Liver (tissue), 9 donors: ENCODE data around the gene ACOT7. TPM values are rescaled to one million over a fixed set of nuclear protein-coding genes. Genes with fewer than 3 reads are reported as not detected.

Source experiments
- DNase-seq: peaks from one replicate; pipeline ENCODE4 v3.0.0-alpha.2; 2017; ENCODE audit warnings: low spot score
- H3K27ac ChIP-seq, 2 donors: one replicate each; pipeline ENCODE4 v1.7.0; 2013; ENCODE audit warnings: inconsistent platforms in 2 of 2, low read length in 2 of 2, control low read depth in 1 of 2, low read depth in 1 of 2, mild to moderate bottlenecking in 1 of 2
- H3K27me3 ChIP-seq, 4 donors: one replicate each; pipeline versions ENCODE4 v1.6.1 to v1.7.0; 2013; ENCODE audit warnings: low read length in 3 of 4, inconsistent platforms in 1 of 4, mild to moderate bottlenecking in 1 of 4, moderate library complexity in 1 of 4; ENCODE audit not compliant: control insufficient read depth in 4 of 4, insufficient read depth in 4 of 4
- H3K36me3 ChIP-seq, 4 donors: one replicate each; pipeline versions ENCODE4 v1.6.1 to v1.7.0; 2013; ENCODE audit warnings: low read length in 3 of 4, mild to moderate bottlenecking in 3 of 4, low read depth in 1 of 4, moderate library complexity in 1 of 4; ENCODE audit not compliant: control insufficient read depth in 4 of 4, insufficient read depth in 3 of 4
- H3K4me1 ChIP-seq, 4 donors: one replicate each; pipeline versions ENCODE4 v1.6.1 to v1.7.0; 2013; ENCODE audit warnings: low read length in 3 of 4, mild to moderate bottlenecking in 3 of 4, moderate library complexity in 1 of 4; ENCODE audit not compliant: control insufficient read depth in 4 of 4, insufficient read depth in 4 of 4
- H3K4me3 ChIP-seq, 3 donors: one replicate each; pipeline versions ENCODE4 v1.6.1 to v1.7.0; 2013; ENCODE audit warnings: low read length in 3 of 3, control low read depth in 1 of 3, low read depth in 1 of 3, mild to moderate bottlenecking in 1 of 3
- H3K9ac ChIP-seq, 2 donors: one replicate each; pipeline ENCODE4 v1.7.0; 2013; ENCODE audit warnings: low read length in 2 of 2, mild to moderate bottlenecking in 2 of 2, moderate library complexity in 2 of 2, control low read depth in 1 of 2, low read depth in 1 of 2
- H3K9me3 ChIP-seq, 4 donors: one replicate each; pipeline versions ENCODE4 v1.6.1 to v1.7.0; 2013; ENCODE audit warnings: low read length in 3 of 4; ENCODE audit not compliant: control insufficient read depth in 4 of 4
- ATF3 ChIP-seq: IDR thresholded peaks from 2 replicates; pipeline ENCODE4 v1.6.1; 2016; ENCODE audit warnings: antibody characterized with exemption
- CTCF ChIP-seq: fragments of 150-350 bp; IDR thresholded peaks from 2 replicates; pipeline ENCODE4 v1.5.1; 2017; ENCODE audit warnings: improper control_type of control experiment, low read depth, low read length; ENCODE audit not compliant: missing input control
- EGR1 ChIP-seq, 2 donors: IDR thresholded peaks; 2 replicates each; pipeline ENCODE4 v1.6.1; 2016 to 2018; ENCODE audit warnings: antibody characterized with exemption in 2 of 2, low read depth in 2 of 2
- FOXA1 ChIP-seq: IDR thresholded peaks from 2 replicates; pipeline ENCODE4 v1.6.1; 2016; ENCODE audit warnings: antibody characterized with exemption
- FOXA2 ChIP-seq: IDR thresholded peaks from 2 replicates; pipeline ENCODE4 v1.6.1; 2016; ENCODE audit warnings: antibody characterized with exemption
- GABPA ChIP-seq, 2 donors: IDR thresholded peaks in 1 of 2; conservative IDR thresholded peaks in 1 of 2; 2 replicates each; pipeline ENCODE4 v1.6.1; 2016; ENCODE audit warnings: antibody characterized with exemption in 2 of 2, mild to moderate bottlenecking in 1 of 2, moderate library complexity in 1 of 2
- HNF4A ChIP-seq, 2 donors: conservative IDR thresholded peaks; 2 replicates each; pipeline ENCODE4 v1.6.1; 2016; ENCODE audit warnings: antibody characterized with exemption in 2 of 2, mild to moderate bottlenecking in 2 of 2
- HNF4G ChIP-seq: IDR thresholded peaks from 2 replicates; pipeline ENCODE4 v1.6.1; 2016; ENCODE audit warnings: antibody characterized with exemption
- JUND ChIP-seq, 2 donors: IDR thresholded peaks; 2 replicates each; pipeline ENCODE4 v1.6.1; 2016; ENCODE audit warnings: antibody characterized with exemption in 2 of 2
- MAX ChIP-seq: IDR thresholded peaks from 2 replicates; pipeline ENCODE4 v1.6.1; 2016; ENCODE audit warnings: antibody characterized with exemption
- NR2F2 ChIP-seq: IDR thresholded peaks from 2 replicates; pipeline ENCODE4 v1.6.1; 2016; ENCODE audit warnings: antibody characterized with exemption
- RAD21 ChIP-seq, 2 donors: IDR thresholded peaks; 2 replicates each; pipeline ENCODE4 v1.6.1; 2016; ENCODE audit warnings: antibody characterized with exemption in 2 of 2, mild to moderate bottlenecking in 2 of 2
- REST ChIP-seq: IDR thresholded peaks from 2 replicates; pipeline ENCODE4 v1.6.1; 2016; ENCODE audit warnings: antibody characterized with exemption, mild to moderate bottlenecking
- RXRA ChIP-seq, 2 donors: IDR thresholded peaks; 2 replicates each; pipeline ENCODE4 v1.6.1; 2017 to 2018; ENCODE audit warnings: antibody characterized with exemption in 2 of 2, mild to moderate bottlenecking in 1 of 2
- SP1 ChIP-seq: IDR thresholded peaks from 2 replicates; pipeline ENCODE4 v1.6.1; 2018; ENCODE audit warnings: antibody characterized with exemption, mild to moderate bottlenecking
- TAF1 ChIP-seq: conservative IDR thresholded peaks from 2 replicates; pipeline ENCODE4 v1.6.1; 2016; ENCODE audit warnings: antibody characterized with exemption, mild to moderate bottlenecking
- YY1 ChIP-seq: IDR thresholded peaks from 2 replicates; pipeline ENCODE4 v1.6.1; 2016; ENCODE audit warnings: antibody characterized with exemption, mild to moderate bottlenecking
- ZBTB33 ChIP-seq: IDR thresholded peaks from 2 replicates; pipeline ENCODE4 v1.6.1; 2016; ENCODE audit warnings: antibody characterized with exemption
- WGBS: extraction: QIAGEN DNeasy Blood & Tissue Kit; methylation state at CpG from one replicate; pipeline ENCODE4 v1.1.7; 2013; 5-methylcytosine and 5-hydroxymethylcytosine counted together
- polyA plus RNA-seq, 2 donors: library from polyadenylated mRNA; stranded (reverse) in 1 of 2; unstranded in 1 of 2; fragments of 200-250 nt in 1 of 2; fragments of >200 nt in 1 of 2; fragmentation: Nextera tagmentation in 1 of 2; extraction: Ambion mirVana in 1 of 2; gene quantifications; one replicate each; pipeline versions ENCODE4 v1.2.1 to v1.2.3, GENCODE V29; 2013 to 2015
- total RNA-seq, 2 donors: library from RNA; depleted of rRNA; stranded (reverse); fragments of >200 nt; gene quantifications; one replicate each; pipeline ENCODE4 v1.2.3, GENCODE V29; 2014
- donor health status: healthy.
- donor health status: healthy.
- donor health status: healthy.
- donor health status: healthy.
- donor health status: healthy.

The ACOT7 gene
- 10 to 100 TPM in 1 of 2 donors, 1 to 10 TPM in 1; 8.7 to 11.0 TPM for total RNA-seq
- polyA plus RNA-seq = 10 to 100 TPM in 1 of 2 donors, 1 to 10 TPM in 1; 9.7 to 14.4 TPM

- TF ChIP-seq CTCF = no peak
- peak; percentile 18 to 33 for TF ChIP-seq RAD21 (IDR thresholded peaks at IDR 0.05)
- no peak for TF ChIP-seq FOXA1
- peak; percentile 15 for TF ChIP-seq SP1
- TF ChIP-seq YY1 = peak; percentile 13
- no peak for TF ChIP-seq RXRA (IDR thresholded peaks at IDR 0.05)
- no peak for TF ChIP-seq ATF3
- TF ChIP-seq JUND (IDR thresholded peaks at IDR 0.05) = no peak
- TF ChIP-seq FOXA2 = no peak
- no peak for TF ChIP-seq TAF1
- no peak for TF ChIP-seq HNF4G
- no peak for TF ChIP-seq NR2F2
- no peak for TF ChIP-seq EGR1 (IDR thresholded peaks at IDR 0.05; ENCODE audit: low read depth in 2 of 2)
- peak; percentile 74 for TF ChIP-seq MAX
- no peak for TF ChIP-seq ZBTB33
- TF ChIP-seq REST = peak; percentile 29
- no peak for TF ChIP-seq HNF4A (conservative IDR thresholded peaks at IDR 0.05)
- peak in 1 of 2 donors; percentile 47 for TF ChIP-seq GABPA (IDR thresholded peaks at IDR 0.05 in 1 of 2, conservative IDR thresholded peaks at IDR 0.05 in 1 of 2)
- Histone ChIP-seq H3K27ac (peak within 1 kb of the TSS; percentile 97 to 99), H3K4me3 (peak within 1 kb of the TSS; percentile 15 to 83 (median 42)), H3K27me3 (no peaks in the 10 kb centered on the region), H3K4me1 (peaks cover 3 to 20% (median 15%) of the 10 kb centered on the region in 4 donors), H3K36me3 (no peaks in the 10 kb centered on the region), H3K9ac (peak within 1 kb of the TSS in 1 of 2 donors; percentile 2), H3K9me3 (no peaks in the 10 kb centered on the region)
- peak; percentile 93 for DNase-seq
- WGBS = under 1% methylated on average over 87 of the region's 87 CpGs
These were observed at the start of gene ACOT7 for GRCh38 chr1:6393400-6394187. Gene ACOT7 (minus strand): TSS chr1:6393767. CDS start chr1:6393399, 368 bp downstream.
